Measurements from ENCODE around the gene GPC5. TPM values are rescaled to one million over a fixed set of nuclear protein-coding genes. Genes with fewer than 3 reads are reported as not detected.

The GPC5 gene
- total and polyA plus RNA-seq, 2 of the 8 experiments (the other 6 are each of a cell fraction or from before 2014, with no cell fraction given) = 0.20 to 0.39 TPM

DNA sequence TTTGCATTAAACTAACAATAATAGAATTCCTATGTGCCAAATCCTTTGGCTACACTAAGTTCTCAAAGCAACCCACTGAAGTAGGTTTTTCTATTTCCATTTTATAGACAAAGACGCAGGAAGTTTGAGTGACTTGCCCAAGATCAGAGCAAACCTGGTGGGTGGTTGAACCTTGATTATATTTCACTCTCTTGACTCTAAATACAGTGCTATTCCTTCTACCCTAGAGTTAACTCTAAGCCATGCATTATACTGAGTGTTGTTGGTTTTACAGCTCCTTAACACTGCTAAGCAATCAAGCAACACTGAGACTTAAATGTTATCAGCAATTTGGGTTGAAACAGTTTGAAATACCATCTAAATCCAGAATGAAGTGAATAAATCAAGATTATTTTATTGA is 1014.6 kb downstream of the GPC5 start (continued):
- TF ChIP-seq, protein P1, sequence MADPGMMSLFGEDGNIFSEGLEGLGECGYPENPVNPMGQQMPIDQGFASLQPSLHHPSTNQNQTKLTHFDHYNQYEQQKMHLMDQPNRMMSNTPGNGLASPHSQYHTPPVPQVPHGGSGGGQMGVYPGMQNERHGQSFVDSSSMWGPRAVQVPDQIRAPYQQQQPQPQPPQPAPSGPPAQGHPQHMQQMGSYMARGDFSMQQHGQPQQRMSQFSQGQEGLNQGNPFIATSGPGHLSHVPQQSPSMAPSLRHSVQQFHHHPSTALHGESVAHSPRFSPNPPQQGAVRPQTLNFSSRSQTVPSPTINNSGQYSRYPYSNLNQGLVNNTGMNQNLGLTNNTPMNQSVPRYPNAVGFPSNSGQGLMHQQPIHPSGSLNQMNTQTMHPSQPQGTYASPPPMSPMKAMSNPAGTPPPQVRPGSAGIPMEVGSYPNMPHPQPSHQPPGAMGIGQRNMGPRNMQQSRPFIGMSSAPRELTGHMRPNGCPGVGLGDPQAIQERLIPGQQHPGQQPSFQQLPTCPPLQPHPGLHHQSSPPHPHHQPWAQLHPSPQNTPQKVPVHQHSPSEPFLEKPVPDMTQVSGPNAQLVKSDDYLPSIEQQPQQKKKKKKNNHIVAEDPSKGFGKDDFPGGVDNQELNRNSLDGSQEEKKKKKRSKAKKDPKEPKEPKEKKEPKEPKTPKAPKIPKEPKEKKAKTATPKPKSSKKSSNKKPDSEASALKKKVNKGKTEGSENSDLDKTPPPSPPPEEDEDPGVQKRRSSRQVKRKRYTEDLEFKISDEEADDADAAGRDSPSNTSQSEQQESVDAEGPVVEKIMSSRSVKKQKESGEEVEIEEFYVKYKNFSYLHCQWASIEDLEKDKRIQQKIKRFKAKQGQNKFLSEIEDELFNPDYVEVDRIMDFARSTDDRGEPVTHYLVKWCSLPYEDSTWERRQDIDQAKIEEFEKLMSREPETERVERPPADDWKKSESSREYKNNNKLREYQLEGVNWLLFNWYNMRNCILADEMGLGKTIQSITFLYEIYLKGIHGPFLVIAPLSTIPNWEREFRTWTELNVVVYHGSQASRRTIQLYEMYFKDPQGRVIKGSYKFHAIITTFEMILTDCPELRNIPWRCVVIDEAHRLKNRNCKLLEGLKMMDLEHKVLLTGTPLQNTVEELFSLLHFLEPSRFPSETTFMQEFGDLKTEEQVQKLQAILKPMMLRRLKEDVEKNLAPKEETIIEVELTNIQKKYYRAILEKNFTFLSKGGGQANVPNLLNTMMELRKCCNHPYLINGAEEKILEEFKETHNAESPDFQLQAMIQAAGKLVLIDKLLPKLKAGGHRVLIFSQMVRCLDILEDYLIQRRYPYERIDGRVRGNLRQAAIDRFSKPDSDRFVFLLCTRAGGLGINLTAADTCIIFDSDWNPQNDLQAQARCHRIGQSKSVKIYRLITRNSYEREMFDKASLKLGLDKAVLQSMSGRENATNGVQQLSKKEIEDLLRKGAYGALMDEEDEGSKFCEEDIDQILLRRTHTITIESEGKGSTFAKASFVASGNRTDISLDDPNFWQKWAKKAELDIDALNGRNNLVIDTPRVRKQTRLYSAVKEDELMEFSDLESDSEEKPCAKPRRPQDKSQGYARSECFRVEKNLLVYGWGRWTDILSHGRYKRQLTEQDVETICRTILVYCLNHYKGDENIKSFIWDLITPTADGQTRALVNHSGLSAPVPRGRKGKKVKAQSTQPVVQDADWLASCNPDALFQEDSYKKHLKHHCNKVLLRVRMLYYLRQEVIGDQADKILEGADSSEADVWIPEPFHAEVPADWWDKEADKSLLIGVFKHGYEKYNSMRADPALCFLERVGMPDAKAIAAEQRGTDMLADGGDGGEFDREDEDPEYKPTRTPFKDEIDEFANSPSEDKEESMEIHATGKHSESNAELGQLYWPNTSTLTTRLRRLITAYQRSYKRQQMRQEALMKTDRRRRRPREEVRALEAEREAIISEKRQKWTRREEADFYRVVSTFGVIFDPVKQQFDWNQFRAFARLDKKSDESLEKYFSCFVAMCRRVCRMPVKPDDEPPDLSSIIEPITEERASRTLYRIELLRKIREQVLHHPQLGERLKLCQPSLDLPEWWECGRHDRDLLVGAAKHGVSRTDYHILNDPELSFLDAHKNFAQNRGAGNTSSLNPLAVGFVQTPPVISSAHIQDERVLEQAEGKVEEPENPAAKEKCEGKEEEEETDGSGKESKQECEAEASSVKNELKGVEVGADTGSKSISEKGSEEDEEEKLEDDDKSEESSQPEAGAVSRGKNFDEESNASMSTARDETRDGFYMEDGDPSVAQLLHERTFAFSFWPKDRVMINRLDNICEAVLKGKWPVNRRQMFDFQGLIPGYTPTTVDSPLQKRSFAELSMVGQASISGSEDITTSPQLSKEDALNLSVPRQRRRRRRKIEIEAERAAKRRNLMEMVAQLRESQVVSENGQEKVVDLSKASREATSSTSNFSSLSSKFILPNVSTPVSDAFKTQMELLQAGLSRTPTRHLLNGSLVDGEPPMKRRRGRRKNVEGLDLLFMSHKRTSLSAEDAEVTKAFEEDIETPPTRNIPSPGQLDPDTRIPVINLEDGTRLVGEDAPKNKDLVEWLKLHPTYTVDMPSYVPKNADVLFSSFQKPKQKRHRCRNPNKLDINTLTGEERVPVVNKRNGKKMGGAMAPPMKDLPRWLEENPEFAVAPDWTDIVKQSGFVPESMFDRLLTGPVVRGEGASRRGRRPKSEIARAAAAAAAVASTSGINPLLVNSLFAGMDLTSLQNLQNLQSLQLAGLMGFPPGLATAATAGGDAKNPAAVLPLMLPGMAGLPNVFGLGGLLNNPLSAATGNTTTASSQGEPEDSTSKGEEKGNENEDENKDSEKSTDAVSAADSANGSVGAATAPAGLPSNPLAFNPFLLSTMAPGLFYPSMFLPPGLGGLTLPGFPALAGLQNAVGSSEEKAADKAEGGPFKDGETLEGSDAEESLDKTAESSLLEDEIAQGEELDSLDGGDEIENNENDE (IDR thresholded peaks at IDR 0.05; ENCODE audit: insufficient replicate concordance, low read length) = no peak
- TF ChIP-seq BRCA1 (IDR thresholded peaks at IDR 0.05; ENCODE audit: low read depth, low read length) (no peak), RNF2 (IDR thresholded peaks at IDR 0.05; ENCODE audit: borderline replicate concordance, low read depth, low read length, missing control alignments, poor library complexity, severe bottlenecking) (no peak), PHF8 (conservative IDR thresholded peaks at IDR 0.05; ENCODE audit: low read depth, low read length) (no peak), JUN (IDR thresholded peaks at IDR 0.05; ENCODE audit: low read depth, low read length) (no peak), KDM4A (IDR thresholded peaks at IDR 0.05; ENCODE audit: low read depth, low read length, severe bottlenecking) (no peak), TCF12 (IDR thresholded peaks at IDR 0.05; ENCODE audit: low read depth, low read length) (no peak), CBX5 (IDR thresholded peaks at IDR 0.05; ENCODE audit: low read depth, low read length) (no peak), RBBP5 (IDR thresholded peaks at IDR 0.05; ENCODE audit: borderline replicate concordance, low read depth, low read length) (no peak), GTF2F1 (IDR thresholded peaks at IDR 0.05; ENCODE audit: borderline replicate concordance, low read depth, low read length) (no peak)
- TF ChIP-seq, protein P2, sequence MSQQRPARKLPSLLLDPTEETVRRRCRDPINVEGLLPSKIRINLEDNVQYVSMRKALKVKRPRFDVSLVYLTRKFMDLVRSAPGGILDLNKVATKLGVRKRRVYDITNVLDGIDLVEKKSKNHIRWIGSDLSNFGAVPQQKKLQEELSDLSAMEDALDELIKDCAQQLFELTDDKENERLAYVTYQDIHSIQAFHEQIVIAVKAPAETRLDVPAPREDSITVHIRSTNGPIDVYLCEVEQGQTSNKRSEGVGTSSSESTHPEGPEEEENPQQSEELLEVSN (IDR thresholded peaks at IDR 0.05) = no peak

All from H1 (cell line).